G401 (cell line): ENCODE results near the gene SAMD3. TPM values are rescaled to one million over a fixed set of nuclear protein-coding genes. Genes with fewer than 3 reads are reported as not detected.
A peak's percentile ranks its signal among the peaks of the same experiment; 100 is the strongest.
"Not testable (repeated sequence)": the region's sequence is repeated elsewhere in the genome, so short reads cannot be mapped to it uniquely, and the experiment has no call there.

Experiments used
- DNase-seq: peaks from one replicate; pipeline ENCODE4 v3.0.0-alpha.2; 2015; ENCODE audit warnings: low spot score
- in situ Hi-C: cut with HindIII; loops from 2 replicates; pipeline ENCODE4 v1.10.0; 2016; ENCODE audit warnings: low sequenced_read_pairs, mixed read lengths
- total RNA-seq: library from RNA; depleted of rRNA; stranded (reverse); fragments of >200 nt; shearing (Covaris generic); gene quantifications from 2 replicates; pipeline ENCODE4 v1.2.3, GENCODE V29; 2014

SAMD3 gene
- total RNA-seq, 1 experiment from 2014 or later = not detected

DNA sequence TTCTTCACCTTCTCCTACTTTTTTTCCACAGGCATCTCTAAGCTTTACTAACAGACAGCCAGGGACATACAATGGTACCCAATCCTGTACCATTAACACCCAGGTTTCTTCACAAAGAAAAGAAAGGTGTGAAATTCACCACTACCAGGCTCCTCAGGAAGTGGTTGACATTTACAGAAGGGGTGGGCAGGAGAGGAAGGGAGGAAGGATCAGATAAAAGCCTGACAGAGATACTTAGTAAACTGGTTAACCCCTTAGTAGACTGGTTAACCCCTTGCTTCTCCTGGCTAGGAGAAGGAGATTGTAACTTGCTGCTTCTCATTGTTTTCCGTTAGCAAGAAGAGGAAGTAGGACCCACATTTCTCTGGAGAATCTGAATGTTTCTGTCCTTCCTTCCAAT, 7.2 kb downstream of the SAMD3 start:
- in situ Hi-C loops = no loop called here
- no peak for DNase-seq

DNA sequence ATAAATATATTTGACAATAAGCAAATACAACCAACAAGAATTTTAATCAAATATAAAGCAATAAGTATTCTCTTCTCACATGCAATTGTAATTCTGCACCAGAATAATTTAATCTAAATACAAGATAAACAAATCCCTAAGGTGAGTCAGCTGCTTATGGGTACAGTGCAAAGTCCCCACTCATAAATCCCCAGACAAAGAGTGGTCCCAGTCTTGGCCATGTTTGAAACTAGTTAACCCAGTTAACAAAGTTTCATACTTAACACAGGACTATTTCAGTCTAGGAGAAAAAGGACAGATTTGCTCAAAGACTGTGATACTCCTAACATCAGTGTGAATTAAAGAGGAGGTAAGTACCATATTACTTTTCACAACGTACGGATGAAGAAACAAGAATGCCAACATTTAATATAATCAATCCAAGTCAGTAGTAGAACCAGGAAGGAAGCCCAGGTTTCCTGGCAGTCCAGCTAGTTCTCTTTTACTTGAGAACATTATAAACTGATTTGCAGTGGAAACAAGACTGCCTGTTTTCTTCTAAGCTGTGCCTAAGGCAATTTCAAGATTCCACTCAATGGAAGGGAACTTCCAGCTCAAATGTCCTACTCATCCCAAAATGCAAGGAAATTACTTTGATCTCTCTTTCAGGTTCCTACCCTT, 10.4 kb downstream of the SAMD3 start:
- no peak for DNase-seq
- in situ Hi-C loops = no loop called here

DNA sequence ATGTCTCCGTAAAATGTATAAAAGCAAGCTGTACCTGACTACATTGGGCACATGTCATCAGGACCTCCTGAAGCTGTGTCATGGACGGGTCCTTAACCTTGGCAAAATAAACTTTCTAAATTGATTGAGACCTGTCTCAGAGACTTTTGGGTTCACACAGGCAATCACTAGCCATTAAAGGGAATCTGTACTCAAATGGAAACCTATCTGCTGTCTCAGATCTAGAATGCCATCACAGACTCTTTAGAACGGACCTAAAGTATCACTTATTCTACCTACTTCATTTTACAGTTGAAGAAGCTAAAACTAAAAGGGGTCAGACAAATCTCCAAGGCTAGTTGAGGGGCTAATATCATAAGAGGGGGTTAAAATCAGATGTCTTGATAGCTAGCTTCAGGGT, 11.1 kb downstream of the SAMD3 start:
- in situ Hi-C loops = no loop called here

DNA sequence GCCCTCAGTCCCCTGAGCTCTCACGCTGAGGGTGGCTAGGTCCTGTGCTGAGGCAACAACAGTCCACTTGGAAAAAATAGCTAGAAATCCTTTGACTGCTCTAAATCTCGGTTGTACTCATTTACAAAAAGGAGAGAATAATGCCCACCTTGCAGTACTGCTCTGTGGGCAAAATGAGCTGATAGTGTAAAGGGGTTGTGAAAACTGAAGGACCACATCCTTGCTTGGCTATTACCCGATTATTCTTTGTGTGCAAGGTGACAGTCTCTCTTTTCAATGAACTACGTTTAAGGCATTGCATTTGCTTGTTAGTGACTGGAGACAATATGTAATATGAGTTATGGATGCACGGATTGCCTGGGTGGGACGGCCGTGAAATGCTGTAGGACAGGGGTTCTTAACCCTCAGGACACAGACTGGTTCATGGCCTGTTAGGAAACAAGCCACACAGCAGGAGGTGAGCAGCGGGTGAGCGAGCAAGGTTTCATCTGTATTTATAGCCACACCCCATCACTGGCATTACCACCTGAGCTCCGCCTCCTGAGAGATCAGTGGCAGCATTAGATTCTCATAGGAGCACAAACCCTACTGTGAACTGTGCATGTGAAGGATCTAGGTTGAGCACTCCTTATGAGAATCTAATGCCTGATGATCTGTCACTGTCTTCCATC, 14.6 kb downstream of the SAMD3 start:
- in situ Hi-C loops = no loop called here
- DNase-seq = no peak

More for the DNA sequence above, 11.1 kb downstream of the SAMD3 start:
- no peak for DNase-seq

DNA sequence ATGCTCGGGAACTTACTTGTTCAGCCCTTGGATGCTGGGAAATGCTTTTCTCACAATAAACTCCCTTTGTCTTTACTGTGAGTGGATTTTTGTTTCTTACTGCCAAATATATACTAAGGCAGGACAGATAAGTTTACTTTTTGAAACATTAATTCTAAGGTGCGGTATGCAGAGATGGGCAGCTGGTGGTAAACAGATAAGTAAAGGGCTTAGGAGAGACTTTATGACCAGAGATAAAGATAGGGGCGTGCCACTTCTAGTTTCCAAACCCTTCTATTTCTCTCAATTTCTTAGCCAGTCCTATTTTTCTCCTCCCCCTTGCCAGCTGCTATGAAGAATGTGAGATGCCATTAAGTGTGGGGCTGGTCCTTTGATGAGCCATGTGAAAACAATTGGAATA, 16.3 kb downstream of the SAMD3 start:
- in situ Hi-C loops = no loop called here
- no peak for DNase-seq

DNA sequence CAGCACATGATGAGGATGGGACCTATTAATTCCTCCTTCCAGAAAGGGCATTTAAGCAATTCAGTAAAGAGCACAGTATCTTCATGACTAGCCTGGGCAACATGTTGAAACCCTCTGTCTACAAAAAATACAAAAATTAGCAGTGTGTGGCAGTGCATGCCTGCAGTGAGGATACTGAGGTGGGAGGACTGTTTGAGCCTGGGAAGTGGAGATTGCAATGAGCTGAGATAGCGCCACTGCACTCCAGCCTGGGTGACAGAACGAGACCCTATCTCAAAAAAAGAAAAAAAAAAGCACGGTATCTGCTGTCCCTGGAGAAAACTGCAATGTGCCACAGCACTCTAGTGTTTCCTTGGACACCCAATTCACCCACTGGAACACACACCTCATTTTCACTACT, 18.4 kb downstream of the SAMD3 start:
- DNase-seq = no peak
- in situ Hi-C loops = no loop called here

DNA sequence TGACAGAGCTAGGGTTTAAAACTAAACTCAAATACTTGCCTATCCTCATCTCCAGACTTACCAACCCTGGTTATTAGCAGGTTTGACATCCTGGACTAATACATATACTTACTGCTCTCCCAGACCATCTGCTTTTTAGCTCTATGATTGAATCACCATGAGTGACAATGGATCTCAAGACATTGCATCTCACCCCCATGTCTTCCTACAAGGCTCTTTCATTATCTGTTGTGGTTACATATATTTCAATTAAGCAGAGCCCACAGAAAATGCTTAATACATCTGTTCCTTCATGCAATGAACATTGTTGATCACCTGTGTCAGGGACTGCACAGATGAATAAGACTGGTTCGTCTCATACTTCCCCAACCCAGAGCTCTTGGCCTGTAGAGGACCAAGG, 19.4 kb downstream of the SAMD3 start:
- no peak for DNase-seq
- in situ Hi-C loops = no loop called here

DNA sequence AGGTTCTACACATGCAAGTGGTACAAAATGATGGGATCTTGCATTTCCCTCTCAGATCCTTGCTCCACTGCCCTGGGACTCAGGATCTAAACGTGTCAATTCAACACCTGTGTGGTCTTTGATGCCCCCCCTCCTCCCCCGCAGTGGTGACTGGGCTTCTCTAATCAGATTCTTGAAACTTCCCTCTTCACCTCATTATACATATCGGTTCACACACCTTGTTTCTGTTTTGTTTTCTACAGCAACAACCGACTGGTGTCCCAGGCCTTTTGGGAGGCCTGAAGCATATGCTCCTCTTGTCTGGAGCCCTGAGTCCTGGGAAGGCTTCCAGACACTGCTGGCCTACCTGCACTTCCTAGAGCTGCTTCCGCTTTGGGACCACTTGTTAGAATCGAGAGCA, 20.0 kb downstream of the SAMD3 start:
- DNase-seq = peak; percentile 32
- in situ Hi-C loops = no loop called here

DNA sequence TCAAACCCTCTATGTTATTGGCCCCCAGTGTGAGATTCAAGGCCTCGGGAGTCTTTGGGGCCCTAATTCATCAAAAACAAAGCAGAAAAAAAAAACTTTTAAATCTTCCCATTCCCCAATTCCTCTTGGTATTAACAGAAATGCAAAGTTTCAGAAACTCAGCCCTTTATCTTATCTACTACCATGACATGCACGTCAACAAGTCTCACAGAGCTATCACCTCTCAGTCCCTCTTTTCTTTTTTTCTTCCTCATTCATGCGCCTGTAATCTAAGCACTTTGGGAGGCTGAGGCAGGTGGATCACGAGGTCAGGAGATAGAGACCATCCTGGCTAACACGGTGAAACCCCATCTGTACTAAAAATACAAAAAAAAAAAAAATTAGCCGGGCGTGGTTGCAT, 22.7 kb downstream of the SAMD3 start:
- in situ Hi-C loops = no loop called here
- DNase-seq = no peak

DNA sequence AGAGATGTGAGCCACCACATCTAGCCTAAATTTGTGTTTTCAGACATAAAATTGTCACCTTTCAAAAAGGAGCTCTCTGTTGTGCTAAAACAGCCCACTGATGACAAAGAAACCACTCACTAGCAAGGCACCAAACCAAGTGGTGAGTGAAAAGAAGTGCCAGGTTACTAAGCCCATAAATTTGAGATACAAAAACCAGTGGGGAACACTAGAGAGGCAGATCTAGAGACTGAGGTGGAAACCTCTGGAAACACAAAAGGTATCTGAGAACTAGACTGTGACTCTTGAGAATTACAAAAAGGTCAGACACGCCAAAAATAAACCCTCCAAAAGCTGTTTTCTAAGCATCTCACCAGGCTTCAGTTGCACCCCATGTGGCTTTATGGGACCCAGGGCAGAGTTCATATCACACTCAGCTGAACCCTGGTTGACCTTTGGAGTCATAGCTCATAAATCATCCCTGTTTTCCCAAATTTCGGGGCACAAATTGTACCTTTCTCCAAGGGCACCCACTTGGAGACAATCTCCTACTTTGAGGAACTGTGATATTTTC, 24.2 kb downstream of the SAMD3 start:
- no peak for DNase-seq
- in situ Hi-C loops = no loop called here

DNA sequence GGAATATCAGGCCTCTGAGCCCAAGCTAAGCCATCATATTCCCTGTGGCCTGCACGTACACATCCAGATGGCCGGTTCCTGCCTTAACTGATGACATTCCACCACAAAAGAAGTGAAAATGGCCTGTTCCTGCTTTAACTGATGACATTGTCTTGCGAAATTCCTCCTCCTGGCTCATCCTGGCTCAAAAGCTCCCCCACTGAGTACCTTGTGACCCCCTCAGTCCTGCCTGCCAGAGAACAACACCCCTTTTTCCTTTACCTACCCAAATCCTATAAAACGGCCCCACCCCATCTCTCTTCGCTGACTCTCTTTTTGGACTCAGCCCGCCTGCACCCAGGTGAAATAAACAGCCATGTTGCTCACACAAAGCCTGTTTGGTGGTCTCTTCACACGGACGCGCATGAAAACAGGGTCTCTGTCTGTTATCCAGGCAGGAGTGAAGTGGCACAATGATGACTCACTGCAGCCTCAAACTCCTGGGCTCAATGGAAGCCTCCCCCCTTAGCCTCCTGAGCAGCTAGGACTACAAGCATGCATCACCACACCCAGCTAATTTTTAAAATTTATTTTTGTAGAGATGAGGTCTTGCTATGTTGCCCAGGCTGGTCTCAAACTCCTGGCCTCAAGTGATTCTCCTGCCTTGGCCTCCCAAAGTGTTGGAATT, 24.8 kb downstream of the SAMD3 start:
- DNase-seq, in situ Hi-C loops: not testable (repeated sequence)

DNA sequence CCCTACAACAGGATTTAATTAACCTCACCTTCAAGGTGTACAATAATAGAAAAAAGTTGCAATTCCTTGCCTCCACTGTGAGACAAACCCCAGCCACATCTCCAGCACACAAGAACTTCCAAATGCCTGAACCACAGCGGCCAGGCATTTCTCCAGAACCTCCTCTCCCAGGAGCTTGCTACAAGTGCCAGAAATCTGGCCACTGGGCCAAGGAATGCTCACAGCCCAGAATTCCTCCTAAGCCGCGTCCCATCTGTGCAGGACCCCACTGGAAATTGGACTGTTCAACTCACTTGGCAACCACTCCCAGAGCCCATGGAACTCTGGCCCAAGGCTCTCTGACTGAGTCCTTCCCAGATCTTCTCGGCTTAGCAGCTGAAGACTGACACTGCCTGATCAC, 28.3 kb downstream of the SAMD3 start:
- DNase-seq, in situ Hi-C loops: not testable (repeated sequence)

DNA sequence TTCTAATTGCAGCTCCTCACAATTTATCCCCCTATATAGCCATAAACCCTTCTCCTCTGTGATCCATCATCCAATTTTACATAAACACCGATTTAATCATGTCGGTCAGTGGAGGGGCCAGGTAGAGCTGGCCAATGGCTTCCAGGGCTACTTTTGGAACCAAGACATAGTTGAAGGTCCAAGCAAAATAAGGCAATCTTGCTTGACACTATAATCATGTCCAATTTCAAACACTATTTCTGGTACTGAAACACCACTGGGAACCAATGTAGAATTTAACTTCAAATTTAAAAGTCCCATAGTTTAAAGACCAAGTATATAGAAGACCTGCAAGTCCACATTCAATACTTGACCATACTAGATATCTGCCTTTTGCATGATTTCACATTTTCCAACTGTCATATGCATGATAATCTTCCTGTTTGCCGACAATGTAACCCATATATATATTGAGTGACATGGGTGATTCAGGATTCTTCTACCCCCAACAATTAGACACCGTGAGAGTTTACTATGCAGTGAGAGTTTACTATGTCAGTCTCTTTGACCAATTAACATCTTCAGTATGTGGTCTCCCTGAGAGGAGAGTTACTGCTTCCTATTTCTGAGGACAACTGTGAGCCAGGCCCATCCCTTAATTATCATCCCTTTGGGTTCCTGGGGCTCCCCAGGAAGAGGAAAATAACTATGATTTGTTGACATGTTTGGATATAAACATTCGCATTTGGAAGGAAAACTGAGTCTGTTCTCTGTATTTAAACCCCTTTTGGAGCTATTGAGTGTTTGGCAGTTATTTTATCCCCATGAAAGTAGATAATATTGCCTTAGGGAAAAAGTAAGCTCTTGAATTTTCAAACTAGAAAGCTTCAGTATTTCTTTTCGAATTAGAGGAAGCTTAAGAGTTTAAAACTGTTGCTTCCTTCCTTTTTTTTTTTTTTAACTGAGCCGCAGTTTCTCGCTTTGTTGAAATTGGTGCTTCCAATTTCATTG, 31.8 kb downstream of the SAMD3 start:
- in situ Hi-C loops = no loop called here
- DNase-seq = no peak

DNA sequence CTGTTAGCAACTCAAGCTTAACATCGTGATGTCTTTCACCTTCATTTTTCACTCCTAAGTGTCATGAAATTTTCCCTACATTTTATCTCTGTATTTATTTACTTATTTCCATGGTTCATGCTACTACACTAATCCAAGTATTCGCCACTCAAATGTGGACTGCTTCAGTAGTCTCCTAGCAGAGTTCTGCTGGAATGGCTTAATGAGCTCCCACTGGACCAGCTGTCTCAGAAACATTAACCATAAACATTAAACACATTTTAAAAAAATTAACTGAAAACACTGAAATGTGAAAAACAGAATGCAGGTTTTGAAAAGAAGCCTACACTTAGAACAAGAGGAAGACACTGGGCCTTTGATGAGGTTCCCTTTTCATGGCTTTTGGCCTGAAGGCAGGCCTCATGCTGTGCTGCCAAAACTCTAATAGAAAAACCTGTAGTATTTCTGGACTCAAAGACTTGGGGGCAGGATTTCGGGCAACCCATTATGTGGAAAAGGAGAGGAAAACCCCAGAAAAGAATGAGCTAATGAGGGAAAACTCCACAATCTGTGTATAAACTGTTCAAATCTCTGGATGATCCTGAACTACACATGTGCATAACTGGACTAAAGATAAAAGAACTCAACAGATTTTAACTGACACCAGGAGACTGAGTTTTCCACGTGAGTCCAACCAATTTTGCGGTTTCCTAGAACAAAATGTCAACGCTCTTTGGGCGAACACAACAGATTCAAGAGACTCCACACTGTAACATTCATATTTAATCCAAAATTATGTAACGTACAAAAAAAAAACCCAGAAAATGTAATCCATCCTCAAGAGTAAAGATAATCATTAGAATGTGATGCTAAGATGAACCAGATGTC, 33.0 kb downstream of the SAMD3 start:
- DNase-seq = no peak
- in situ Hi-C loops = no loop called here

DNA sequence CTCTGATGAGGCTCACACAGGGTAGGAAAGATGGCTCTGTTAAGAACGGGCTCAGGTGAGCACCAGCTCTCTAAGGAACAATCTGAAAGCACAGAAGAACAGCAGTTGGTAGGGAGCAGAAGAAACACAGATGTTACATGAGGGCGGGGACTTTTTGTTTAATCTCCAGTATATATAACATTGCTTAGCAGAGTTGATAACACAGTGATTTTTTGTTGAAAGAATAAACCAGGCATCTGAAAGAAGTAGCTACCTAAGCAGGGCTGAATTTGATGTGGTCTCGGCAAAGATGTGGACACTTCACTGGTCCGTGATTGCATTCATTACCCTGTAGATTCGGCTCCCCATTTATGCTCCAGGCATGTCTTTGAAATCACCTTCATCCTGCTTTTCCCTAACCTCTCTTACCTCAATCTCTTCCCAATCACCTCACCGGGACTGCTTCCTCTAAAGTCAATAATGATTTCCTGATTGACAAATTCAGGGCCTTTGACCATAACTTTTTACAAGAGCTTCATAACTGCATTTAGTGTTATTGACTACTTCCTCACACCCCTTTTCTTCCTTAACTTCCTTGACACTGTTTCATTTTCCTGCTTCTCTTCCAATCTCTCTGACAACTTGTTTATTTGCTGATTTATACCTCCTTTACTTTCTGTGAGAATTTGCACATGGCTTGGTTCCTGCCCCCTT, 34.4 kb downstream of the SAMD3 start:
- in situ Hi-C loops = no loop called here
- no peak for DNase-seq

DNA sequence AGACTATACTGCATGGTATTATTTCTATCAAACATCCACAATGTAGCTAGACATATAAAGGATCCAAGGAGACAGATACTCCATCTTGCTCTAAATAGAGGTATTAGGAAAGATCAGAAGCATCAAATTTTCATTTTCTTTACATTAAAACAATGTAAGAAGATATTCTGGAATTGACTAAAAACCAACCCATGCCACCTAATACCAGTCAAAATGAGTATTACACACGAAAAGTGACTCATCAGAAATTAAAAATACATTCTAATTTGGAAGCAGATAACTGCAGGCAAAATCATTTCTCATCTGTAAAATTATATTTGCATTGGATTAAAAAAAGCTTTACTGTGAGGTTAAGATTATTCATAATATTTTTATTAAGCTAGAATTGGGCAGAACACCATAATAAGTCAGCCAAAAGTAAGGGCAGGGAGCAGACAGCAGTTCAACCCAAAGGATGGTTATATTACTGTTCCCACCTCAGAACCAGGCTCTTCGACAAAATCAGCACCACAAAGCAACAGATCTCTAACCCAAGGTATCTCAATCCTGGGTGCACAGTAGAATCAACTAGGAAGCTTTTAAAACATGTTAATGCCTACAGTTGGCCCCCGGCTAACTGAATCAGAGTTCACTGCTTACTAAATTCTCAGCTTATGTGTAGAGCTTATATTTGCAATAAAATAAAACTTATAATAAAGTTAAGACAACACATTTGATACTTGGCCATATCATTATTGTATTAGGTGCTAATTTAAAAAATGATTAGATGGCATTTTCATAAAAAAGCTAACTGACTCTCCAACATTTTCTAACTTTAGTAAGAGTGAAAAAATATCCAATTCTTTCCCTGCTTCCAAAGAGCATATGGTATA, 35.2 kb downstream of the SAMD3 start:
- in situ Hi-C loops = no loop called here
- no peak for DNase-seq

DNA sequence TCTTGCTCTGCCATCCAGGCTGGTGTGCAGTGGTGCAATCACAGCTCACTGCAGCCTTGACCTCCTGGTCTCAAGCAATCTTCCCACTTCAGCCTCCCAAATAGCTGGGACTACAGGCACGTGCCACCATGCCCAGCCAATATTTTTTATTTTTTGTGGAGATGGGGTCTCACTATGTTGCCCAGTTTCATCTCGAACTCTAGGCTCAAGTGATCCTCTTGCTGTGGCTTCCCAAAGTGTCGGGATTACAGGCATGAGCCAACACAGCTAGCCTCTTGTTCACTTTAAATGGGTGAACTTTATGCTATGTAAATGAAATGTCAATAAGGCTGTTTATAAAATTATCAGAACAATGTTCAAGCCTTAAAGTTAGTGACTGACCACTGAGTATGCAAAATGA, 37.1 kb downstream of the SAMD3 start:
- DNase-seq = no peak
- in situ Hi-C loops = no loop called here
